Progenitor cell of endocrine pancreas (in vitro differentiated cells): ENCODE results near the gene ABHD17A. TPM values are rescaled to one million over a fixed set of nuclear protein-coding genes. Genes with fewer than 3 reads are reported as not detected.

Source experiments
- DNase-seq: peaks from one replicate; pipeline ENCODE4 v3.0.0; 2021; ENCODE audit warnings: low spot score; ENCODE audit not compliant: unreplicated experiment
- H3K27ac Mint-ChIP-seq: 2 replicates; pipeline ENCODE4 v1.8.0; 2021; ENCODE audit warnings: mild to moderate bottlenecking, moderate library complexity, mixed read lengths
- H3K27me3 Mint-ChIP-seq: 2 replicates; pipeline ENCODE4 v1.8.0; 2021; ENCODE audit warnings: mixed read lengths
- H3K36me3 Mint-ChIP-seq: 2 replicates; pipeline ENCODE4 v1.8.0; 2022; ENCODE audit warnings: mixed read lengths; ENCODE audit not compliant: insufficient read depth
- H3K4me1 Mint-ChIP-seq: 2 replicates; pipeline ENCODE4 v1.8.0; 2021; ENCODE audit warnings: low read depth, mixed read lengths
- H3K4me3 Mint-ChIP-seq: 2 replicates; pipeline ENCODE4 v1.8.0; 2021; ENCODE audit warnings: low read depth, mild to moderate bottlenecking, moderate library complexity, mixed read lengths
- H3K9me3 Mint-ChIP-seq: 2 replicates; pipeline ENCODE4 v1.8.0; 2021; ENCODE audit warnings: low read depth, mixed read lengths
- CTCF ChIP-seq: fragments of 200-600 bp; sonication (generic); IDR thresholded peaks from one replicate; pipeline ENCODE4 v1.5.0; 2021; ENCODE audit warnings: antibody characterized with exemption, mild to moderate bottlenecking; ENCODE audit not compliant: unreplicated experiment
- total RNA-seq: library from RNA; stranded (reverse); gene quantifications from 2 replicates; pipeline ENCODE4 v1.2.1, GENCODE V29; 2021

The ABHD17A gene
- total RNA-seq, 1 donor from 2014 or later, result 48.8 TPM

- TF ChIP-seq CTCF, result no peak
- Mint-ChIP-seq H3K9me3 (no peaks in the 10 kb centered on the region), H3K27ac (peak overlapping the region; percentile 92), H3K36me3 (peaks cover 7% of the 10 kb centered on the region), H3K4me3 (no peak overlapping the region), H3K4me1 (no peaks in the 10 kb centered on the region), H3K27me3 (no peaks in the 10 kb centered on the region)
- no peak for DNase-seq
Measured at GRCh38 chr19:1910177-1910576, 24.9 kb upstream of the ABHD17A start.

GRCh38 chr19:1909761-1910080, 24.4 kb upstream of the ABHD17A start:
- Mint-ChIP-seq H3K9me3 (no peaks in the 10 kb centered on the region), H3K27ac (no peak overlapping the region), H3K4me1 (no peaks in the 10 kb centered on the region), H3K36me3 (peaks cover 7% of the 10 kb centered on the region), H3K4me3 (no peak overlapping the region), H3K27me3 (no peaks in the 10 kb centered on the region)
- no peak for DNase-seq
- TF ChIP-seq CTCF, result no peak

GRCh38 chr19:1908364-1908678, 23.0 kb upstream of the ABHD17A start:
- peaks cover 7% of the 10 kb centered on the region for H3K36me3 Mint-ChIP-seq
- TF ChIP-seq CTCF, result no peak
- H3K4me3 Mint-ChIP-seq, result peak overlapping the region; percentile 7
- H3K27me3 Mint-ChIP-seq, result no peaks in the 10 kb centered on the region
- H3K9me3 Mint-ChIP-seq, result no peaks in the 10 kb centered on the region
- H3K4me1 Mint-ChIP-seq, result peaks cover 8% of the 10 kb centered on the region
- H3K27ac Mint-ChIP-seq, result no peak overlapping the region
- DNase-seq, result no peak

- H3K4me1 Mint-ChIP-seq, result peaks cover 10% of the 10 kb centered on the region
- DNase-seq, result no peak
- no peak overlapping the region for H3K27ac Mint-ChIP-seq
- TF ChIP-seq CTCF, result no peak
- H3K9me3 Mint-ChIP-seq, result no peaks in the 10 kb centered on the region
- no peaks in the 10 kb centered on the region for H3K27me3 Mint-ChIP-seq
- peaks cover 4% of the 10 kb centered on the region for H3K36me3 Mint-ChIP-seq
- peak overlapping the region; percentile 7 for H3K4me3 Mint-ChIP-seq
Measured at GRCh38 chr19:1907563-1908363, 22.5 kb upstream of the ABHD17A start.

GRCh38 chr19:1906985-1907562, 21.8 kb upstream of the ABHD17A start:
- peak overlapping the region; percentile 56 for H3K27ac Mint-ChIP-seq
- H3K9me3 Mint-ChIP-seq, result no peaks in the 10 kb centered on the region
- TF ChIP-seq CTCF, result no peak
- H3K4me1 Mint-ChIP-seq, result peaks cover 10% of the 10 kb centered on the region
- no peaks in the 10 kb centered on the region for H3K27me3 Mint-ChIP-seq
- DNase-seq, result no peak
- H3K4me3 Mint-ChIP-seq, result peak overlapping the region; percentile 24
- peaks cover 3% of the 10 kb centered on the region for H3K36me3 Mint-ChIP-seq
